Left colon (tissue), 2 donors: ENCODE measurements around the gene GNAT2. TPM values are rescaled to one million over a fixed set of nuclear protein-coding genes. Genes with fewer than 3 reads are reported as not detected.

Experiments
- ATAC-seq: fragments of 200-7000 bp; cut with Tn5 transposase; one replicate; pipeline ENCODE4 v1.9.1; 2020; ENCODE audit warnings: mild to moderate bottlenecking, moderate library complexity
- DNase-seq, 2 donors: peaks; one replicate each; pipeline ENCODE4 v3.0.0-alpha.2; 2020
- intact Hi-C, 2 donors: fragments of 100-400 bp; cut with DNase I in 1 of 2; cut with micrococcal nuclease in 1 of 2; formaldehyde crosslinking; loops; one replicate each; pipeline versions ENCODE4 v1.11.2 to v1.14.0; 2022; cut with DNase I, micrococcal nuclease
- total RNA-seq, 2 donors: library from RNA; stranded (reverse); fragmentation: NEBNext Ultra II Directional; extraction: Animal tissue kit (Norgen Biotek cat#: 25700); gene quantifications; one replicate each; pipeline ENCODE4 v1.2.1, GENCODE V29; 2021
- donor health status: DM: no; HTN: no; CAD: no.
- donor health status: DM: yes; HTN: yes; CAD: no.

GNAT2 gene
- total RNA-seq, 2 donors from 2014 or later = 0.73 TPM; not detected in 1

DNA sequence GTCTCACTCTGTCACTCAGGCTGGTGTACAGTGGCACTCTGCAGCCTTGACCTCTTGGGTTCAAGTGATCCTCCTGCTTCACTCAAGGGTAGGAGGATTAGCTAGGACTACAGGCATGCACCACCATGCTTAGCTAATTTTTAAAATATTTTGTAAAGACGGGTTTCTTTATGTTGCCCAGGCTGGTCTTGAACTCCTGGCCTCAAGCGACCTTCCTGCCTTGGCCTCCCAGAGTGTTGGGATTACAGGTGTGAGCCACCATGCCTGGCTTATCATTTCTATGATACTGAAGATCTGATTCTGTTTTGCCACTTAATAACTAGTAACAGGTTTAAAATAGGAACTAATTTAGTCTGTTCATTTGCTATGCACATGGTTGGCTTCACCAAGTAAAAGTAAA is 37.4 kb downstream of the GNAT2 start:
- intact Hi-C loops = no loop called here
- ATAC-seq (no peak), DNase-seq (no peak)

- intact Hi-C loops = no loop called here
- no peak for DNase-seq
Observed at GRCh38 chr1:109579491-109579890, 39.9 kb downstream of the GNAT2 start.

GRCh38 chr1:109578947-109579443 is 40.4 kb downstream of the GNAT2 start:
- DNase-seq = no peak
- no peak for ATAC-seq
- intact Hi-C loops = no loop called here

More at GRCh38 chr1:109579491-109579890, 39.9 kb downstream of the GNAT2 start:
- no peak for ATAC-seq

DNA sequence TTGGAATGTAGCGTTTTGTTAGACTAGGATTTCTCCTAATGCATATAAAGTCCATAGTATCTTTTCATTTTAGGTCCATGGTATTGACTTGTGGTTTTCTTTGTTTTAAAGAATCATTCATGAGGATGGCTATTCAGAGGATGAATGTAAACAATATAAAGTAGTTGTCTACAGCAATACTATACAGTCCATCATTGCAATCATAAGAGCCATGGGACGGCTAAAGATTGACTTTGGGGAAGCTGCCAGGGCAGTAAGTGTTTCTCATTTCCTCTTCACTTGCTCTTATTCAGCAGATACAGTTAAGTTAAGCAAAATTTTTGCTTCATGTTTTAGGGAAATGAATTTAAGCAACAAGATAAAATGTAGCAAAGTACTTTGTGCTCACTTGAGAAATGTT is 45.6 kb downstream of the GNAT2 start:
- intact Hi-C loops = no loop called here
- DNase-seq (no peak), ATAC-seq (peak; percentile 68)

- no peak for DNase-seq
- peak; percentile 40 for ATAC-seq
- intact Hi-C loops = no loop called here
Observed at GRCh38 chr1:109570414-109570813, 49.0 kb downstream of the GNAT2 start.

DNA sequence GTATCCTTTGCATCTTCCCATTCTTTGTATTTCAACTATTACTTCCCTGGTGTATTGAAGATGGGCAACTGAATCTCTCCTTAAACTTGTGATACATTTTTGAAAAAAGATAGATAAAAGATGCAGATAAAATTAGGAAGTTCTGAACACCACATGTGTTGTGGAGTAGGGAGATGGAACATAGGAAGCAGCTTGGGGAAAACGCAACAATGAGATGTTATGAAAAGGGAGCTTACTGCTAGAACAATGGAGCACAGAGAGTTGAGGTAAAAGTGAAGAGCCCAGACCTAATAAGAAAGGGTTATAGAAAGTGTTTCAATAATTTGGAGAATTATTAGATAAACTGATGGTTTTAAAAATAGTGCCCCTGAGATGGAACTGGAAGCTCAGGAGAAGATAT is 50.1 kb downstream of the GNAT2 start:
- ATAC-seq = no peak
- DNase-seq = no peak
- intact Hi-C loops = no loop called here

GRCh38 chr1:109567877-109568672 is 51.3 kb downstream of the GNAT2 start:
- DNase-seq (no peak), ATAC-seq (peak; percentile 52)
- intact Hi-C loops = no loop called here

DNA sequence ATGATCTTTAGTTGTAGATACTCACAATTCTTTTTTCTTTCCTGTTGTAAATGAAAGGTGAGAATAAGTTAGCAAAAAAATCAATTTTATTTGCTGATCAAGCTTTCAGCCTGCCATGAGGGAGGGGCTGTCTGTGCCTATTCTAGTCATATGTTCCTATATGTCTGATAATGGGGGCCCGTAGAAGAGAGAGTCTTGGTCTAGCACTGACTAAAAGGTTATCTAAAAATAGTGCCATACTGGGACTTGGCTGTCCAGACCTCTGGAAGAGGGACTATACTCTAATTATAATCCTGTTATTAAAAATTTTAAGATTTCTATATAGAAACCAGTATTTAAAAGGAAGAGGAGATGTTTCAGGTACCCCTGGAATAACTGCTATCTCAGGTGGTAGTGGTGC is 52.4 kb downstream of the GNAT2 start:
- intact Hi-C loops = no loop called here
- no peak for DNase-seq
- no peak for ATAC-seq

GRCh38 chr1:109565241-109565640 is 54.2 kb downstream of the GNAT2 start:
- no peak for DNase-seq
- intact Hi-C loops = no loop called here
- ATAC-seq = no peak

DNA sequence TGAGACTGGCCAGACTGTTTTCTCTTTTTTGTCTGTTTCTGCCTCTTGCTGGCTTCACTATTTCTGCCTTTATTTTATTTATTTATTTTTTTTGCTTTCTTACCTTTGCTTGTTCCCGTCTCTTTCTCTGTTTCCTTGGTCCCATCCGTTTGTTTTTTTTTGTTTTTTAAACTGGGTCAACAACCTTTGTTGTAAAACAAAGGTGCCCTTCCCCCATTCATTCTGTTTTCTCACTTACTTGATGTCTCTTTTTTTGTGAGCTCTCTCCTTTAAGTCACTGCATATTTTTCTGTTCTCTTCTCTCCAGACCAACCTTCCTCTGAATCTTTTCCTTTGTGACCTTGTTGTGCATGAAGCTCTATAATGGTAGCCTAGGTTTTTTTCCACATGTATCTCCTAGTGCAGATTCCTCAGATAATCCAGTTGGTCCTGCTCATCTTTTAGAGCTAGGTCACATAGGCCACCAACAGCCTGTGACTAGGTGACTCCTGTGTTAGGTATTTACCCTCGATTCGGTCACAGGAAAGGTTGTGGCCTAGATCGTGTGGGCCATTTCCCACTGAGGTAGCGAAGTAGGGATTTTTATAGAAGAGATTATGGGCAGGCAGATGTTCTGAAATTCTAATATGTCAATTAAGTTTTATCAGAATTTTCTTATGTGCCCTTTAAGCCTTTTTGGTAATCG is 55.1 kb downstream of the GNAT2 start:
- no peak for DNase-seq
- no peak for ATAC-seq
- intact Hi-C loops = no loop called here

DNA sequence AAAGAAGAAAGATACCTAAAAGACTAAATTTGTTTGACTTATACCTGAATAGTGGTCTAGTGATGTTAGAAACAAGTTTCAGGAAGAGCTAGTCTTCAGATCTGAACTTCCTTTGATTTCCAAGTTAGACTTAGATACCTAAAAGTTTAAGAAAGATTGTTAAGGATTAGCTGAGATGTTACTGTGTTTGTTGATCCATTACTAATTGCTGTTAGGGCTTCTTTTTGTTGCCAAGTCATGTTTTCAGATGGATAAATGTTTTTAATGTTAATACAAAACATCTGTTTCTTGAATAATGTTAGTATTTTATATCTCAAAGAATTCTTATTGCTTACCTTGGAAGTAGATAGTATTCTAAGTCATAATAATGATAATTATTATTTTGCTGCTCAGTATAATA is 59.4 kb downstream of the GNAT2 start:
- intact Hi-C loops = no loop called here
- DNase-seq (no peak), ATAC-seq (no peak)

DNA sequence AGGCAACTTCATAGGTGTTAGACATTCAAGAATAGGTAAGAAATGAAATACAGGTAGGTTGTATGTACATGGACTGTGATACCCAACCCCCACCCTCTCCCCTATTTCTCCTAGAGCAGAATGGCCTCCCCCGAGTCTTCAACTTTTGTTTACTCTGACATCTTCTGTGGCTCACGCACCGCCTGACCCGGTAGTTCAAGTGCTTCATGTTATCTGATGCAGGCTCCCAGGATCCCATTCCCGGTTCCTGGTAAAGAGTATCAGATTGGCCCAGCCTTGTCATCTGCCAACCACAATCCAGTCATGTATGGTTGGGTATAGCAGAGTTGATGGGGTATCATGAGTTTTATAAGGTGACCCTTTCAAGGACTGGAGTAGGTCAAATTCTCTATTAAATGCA is 61.9 kb downstream of the GNAT2 start:
- intact Hi-C loops = no loop called here
- DNase-seq = no peak
- ATAC-seq = no peak

- ATAC-seq (no peak), DNase-seq (no peak)
- intact Hi-C loops = no loop called here
Observed at GRCh38 chr1:109556563-109556962, 62.9 kb downstream of the GNAT2 start.

Other genes with a start within 250 kb of the GNAT2 start
- gene SORT1, start 221.7 kb downstream of the GNAT2 start, total RNA-seq = 100 to 1,000 TPM; 123 to 124 TPM
- 10 to 100 TPM; 76.3 to 92.1 TPM for gene PSMA5, start 193.2 kb downstream of the GNAT2 start, total RNA-seq
- under 1 TPM; 0.15 to 0.87 TPM for gene SYPL2, start 153.1 kb downstream of the GNAT2 start, total RNA-seq
- gene ATXN7L2, start 135.7 kb downstream of the GNAT2 start, total RNA-seq = 1 to 10 TPM; 1.8 to 1.9 TPM
- gene CYB561D1, start 125.5 kb downstream of the GNAT2 start, total RNA-seq = 10 to 100 TPM; 10.0 to 18.7 TPM
- gene AMIGO1, start 109.9 kb downstream of the GNAT2 start, total RNA-seq = 1 to 10 TPM; 3.8 to 5.6 TPM
- under 1 TPM in 1 of 2 donors, not detected in 1; 0.36 TPM for gene GPR61, start 79.7 kb downstream of the GNAT2 start, total RNA-seq
- 1 to 10 TPM; 7.0 to 7.7 TPM for gene GNAI3, start 71.0 kb downstream of the GNAT2 start, total RNA-seq
- gene AMPD2, start 221 bp upstream of the GNAT2 start, total RNA-seq = 10 to 100 TPM; 31.9 to 38.9 TPM
- 10 to 100 TPM; 74.8 to 83.5 TPM for gene GSTM4, start 36.5 kb upstream of the GNAT2 start, total RNA-seq
- gene GSTM2, start 48.4 kb upstream of the GNAT2 start, total RNA-seq = 10 to 100 TPM; 22.5 to 37.8 TPM
- not detected for gene GSTM1, start 68.2 kb upstream of the GNAT2 start, total RNA-seq
- gene GSTM5, start 92.6 kb upstream of the GNAT2 start, total RNA-seq = 1 to 10 TPM in 1 of 2 donors, under 1 TPM in 1; 0.73 to 5.1 TPM
- gene GSTM3, start 121.4 kb upstream of the GNAT2 start, total RNA-seq = 1 to 10 TPM; 4.1 to 8.7 TPM
- 100 to 1,000 TPM; 327 to 349 TPM for gene EPS8L3, start 144.3 kb upstream of the GNAT2 start, total RNA-seq